HG03432 (cell line): Measurements from ENCODE around the gene ATP6V1F.

Experiments used
- ATAC-seq: cut with Tn5 transposase; IDR thresholded peaks from one replicate; pipeline ENCODE4 v1.9.1; 2021; ENCODE audit warnings: mild to moderate bottlenecking, moderate library complexity; ENCODE audit not compliant: unreplicated experiment

Gene ATP6V1F

GRCh38 chr7:128835231-128835751 lies 27.4 kb upstream of the ATP6V1F start:
- ATAC-seq = no peak

- no peak for ATAC-seq
Measured at GRCh38 chr7:128835790-128836641, 26.6 kb upstream of the ATP6V1F start.

- ATAC-seq = no peak
Measured at GRCh38 chr7:128836729-128837348, 25.8 kb upstream of the ATP6V1F start.

GRCh38 chr7:128837521-128837921 lies 25.1 kb upstream of the ATP6V1F start:
- ATAC-seq = no peak

GRCh38 chr7:128838109-128838779 lies 24.4 kb upstream of the ATP6V1F start:
- no peak for ATAC-seq

- ATAC-seq = no peak
Measured at GRCh38 chr7:128838981-128839731, 23.5 kb upstream of the ATP6V1F start.

GRCh38 chr7:128839751-128840177 lies 22.9 kb upstream of the ATP6V1F start:
- no peak for ATAC-seq

- ATAC-seq = no peak
Measured at GRCh38 chr7:128840326-128841170, 22.1 kb upstream of the ATP6V1F start.

- no peak for ATAC-seq
Measured at GRCh38 chr7:128841171-128841690, 21.4 kb upstream of the ATP6V1F start.

- ATAC-seq = no peak
Measured at GRCh38 chr7:128841921-128842673, 20.6 kb upstream of the ATP6V1F start.

GRCh38 chr7:128842674-128843641 lies 19.7 kb upstream of the ATP6V1F start:
- no peak for ATAC-seq

GRCh38 chr7:128843938-128844621 lies 18.6 kb upstream of the ATP6V1F start:
- ATAC-seq = no peak

- ATAC-seq = no peak
Measured at GRCh38 chr7:128844777-128845311, 17.8 kb upstream of the ATP6V1F start.

- ATAC-seq = no peak
Measured at GRCh38 chr7:128845475-128845874, 17.2 kb upstream of the ATP6V1F start.

- ATAC-seq = no peak
Measured at GRCh38 chr7:128845987-128846386, 16.7 kb upstream of the ATP6V1F start.

GRCh38 chr7:128846781-128847444 lies 15.7 kb upstream of the ATP6V1F start:
- ATAC-seq = no peak
